Keratinocyte (primary cell): ENCODE data around the gene NEDD8.

Experiments
- EZH2 ChIP-seq: IDR thresholded peaks from one replicate; pipeline ENCODE4 v1.6.1; 2012; ENCODE audit warnings: inconsistent platforms, mild to moderate bottlenecking, low read length, moderate library complexity
- TF ChIP-seq, protein P1 (sequence below), 3 experiments: IDR thresholded peaks in 1 of 3; conservative IDR thresholded peaks in 1 of 3; optimal IDR thresholded peaks in 1 of 3; 2 replicates in 2 of 3; 3 replicates in 1 of 3; pipeline versions ENCODE3 to v1.5.1; 2011; ENCODE audit warnings: low read length in 3 of 3, mild to moderate bottlenecking in 3 of 3, moderate library complexity in 2 of 3, control low read depth in 1 of 3, inconsistent platforms in 1 of 3; ENCODE audit not compliant: insufficient read depth in 2 of 3; ENCODE audit errors: extremely low read depth in 1 of 3

DNA sequence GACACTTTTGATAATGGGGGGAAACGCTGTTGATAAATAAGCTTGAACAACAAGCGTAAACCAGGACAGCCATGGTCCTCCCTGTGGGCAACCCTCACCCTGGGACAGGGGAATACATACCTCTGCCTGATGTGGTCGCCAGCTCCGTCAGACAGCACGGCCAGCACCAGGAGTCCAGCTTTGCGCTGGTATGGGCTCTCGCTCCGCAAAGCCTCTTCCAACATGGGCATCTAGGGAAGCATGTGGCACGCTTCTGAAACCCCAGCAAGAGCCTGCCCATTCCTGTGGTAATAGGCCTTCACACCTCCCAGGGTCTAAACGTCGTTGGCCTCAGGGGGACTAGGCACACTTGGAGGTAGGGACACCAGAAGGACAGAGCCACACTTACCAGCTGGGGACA lies 46.4 kb downstream of the NEDD8 start:
- TF ChIP-seq, protein P1, sequence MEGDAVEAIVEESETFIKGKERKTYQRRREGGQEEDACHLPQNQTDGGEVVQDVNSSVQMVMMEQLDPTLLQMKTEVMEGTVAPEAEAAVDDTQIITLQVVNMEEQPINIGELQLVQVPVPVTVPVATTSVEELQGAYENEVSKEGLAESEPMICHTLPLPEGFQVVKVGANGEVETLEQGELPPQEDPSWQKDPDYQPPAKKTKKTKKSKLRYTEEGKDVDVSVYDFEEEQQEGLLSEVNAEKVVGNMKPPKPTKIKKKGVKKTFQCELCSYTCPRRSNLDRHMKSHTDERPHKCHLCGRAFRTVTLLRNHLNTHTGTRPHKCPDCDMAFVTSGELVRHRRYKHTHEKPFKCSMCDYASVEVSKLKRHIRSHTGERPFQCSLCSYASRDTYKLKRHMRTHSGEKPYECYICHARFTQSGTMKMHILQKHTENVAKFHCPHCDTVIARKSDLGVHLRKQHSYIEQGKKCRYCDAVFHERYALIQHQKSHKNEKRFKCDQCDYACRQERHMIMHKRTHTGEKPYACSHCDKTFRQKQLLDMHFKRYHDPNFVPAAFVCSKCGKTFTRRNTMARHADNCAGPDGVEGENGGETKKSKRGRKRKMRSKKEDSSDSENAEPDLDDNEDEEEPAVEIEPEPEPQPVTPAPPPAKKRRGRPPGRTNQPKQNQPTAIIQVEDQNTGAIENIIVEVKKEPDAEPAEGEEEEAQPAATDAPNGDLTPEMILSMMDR (optimal IDR thresholded peaks at IDR 0.05 in 1 of 3, IDR thresholded peaks at IDR 0.05 in 1 of 3, conservative IDR thresholded peaks at IDR 0.05 in 1 of 3; ENCODE audit: extremely low read depth in 1 of 3, insufficient read depth in 2 of 3, low read length in 3 of 3), result no peak
- no peak for TF ChIP-seq EZH2
